SK-N-SH treated with all-trans-retinoic acid at 6 μM for 48 hours (cell line): ENCODE data around the gene CEP164.

Experiments used
- ATAC-seq: fragments of 200-7000 bp; cut with Tn5 transposase; 3 replicates; pipeline ENCODE4 v1.9.1; 2020; ENCODE audit warnings: mild to moderate bottlenecking, moderate library complexity
- ARNTL ChIP-seq: fragments of 450-650 bp; formaldehyde crosslinking; IDR thresholded peaks from 2 replicates; pipeline ENCODE4 v1.5.0; 2020; ENCODE audit warnings: low read depth, mild to moderate bottlenecking, moderate library complexity, borderline replicate concordance
- BACH2 ChIP-seq: fragments of 250-450 bp; sonication (Bioruptor Pico); IDR thresholded peaks from 2 replicates; pipeline ENCODE4 v1.9.0; 2021; ENCODE audit warnings: mild to moderate bottlenecking, borderline replicate concordance
- CSDC2 ChIP-seq: fragments of 250-450 bp; sonication (Bioruptor Pico); IDR thresholded peaks from 2 replicates; pipeline ENCODE4 v1.5.0; 2020; ENCODE audit warnings: mild to moderate bottlenecking, moderate library complexity
- ESRRG ChIP-seq: fragments of 250-450 bp; sonication (Bioruptor Pico); IDR thresholded peaks from 2 replicates; pipeline ENCODE4 v1.6.1; 2021; ENCODE audit warnings: mild to moderate bottlenecking
- GLIS3 ChIP-seq: fragments of 250-450 bp; sonication (Bioruptor Pico); IDR thresholded peaks from 2 replicates; pipeline ENCODE4 v1.5.0; 2020; ENCODE audit warnings: mild to moderate bottlenecking, moderate library complexity
- ISL1 ChIP-seq: fragments of 250-450 bp; sonication (Bioruptor Pico); IDR thresholded peaks from 2 replicates; pipeline ENCODE4 v2.1.2; 2022; ENCODE audit warnings: mild to moderate bottlenecking, moderate library complexity
- OSR1 ChIP-seq: fragments of 250-450 bp; sonication (Bioruptor Pico); IDR thresholded peaks from 2 replicates; pipeline ENCODE4 v1.8.0; 2022; ENCODE audit warnings: moderate library complexity, mild to moderate bottlenecking, inconsistent platforms
- SNAI2 ChIP-seq: fragments of 250-450 bp; sonication (Bioruptor Pico); IDR thresholded peaks from 2 replicates; pipeline ENCODE4 v1.5.0; 2020; ENCODE audit warnings: mild to moderate bottlenecking, moderate library complexity
- TCF4 ChIP-seq: fragments of 250-450 bp; sonication (Bioruptor Pico); IDR thresholded peaks from 2 replicates; pipeline ENCODE4 v1.8.0; 2021; ENCODE audit warnings: mild to moderate bottlenecking, moderate library complexity, borderline replicate concordance
- ZC3H10 ChIP-seq: fragments of 250-450 bp; sonication (Bioruptor Pico); IDR thresholded peaks from 2 replicates; pipeline ENCODE4 v1.5.1; 2021; ENCODE audit warnings: mild to moderate bottlenecking, moderate library complexity
- ZFP3 ChIP-seq: fragments of 250-450 bp; sonication (Bioruptor Pico); IDR thresholded peaks from 2 replicates; pipeline ENCODE4 v1.5.0; 2020; ENCODE audit warnings: mild to moderate bottlenecking, moderate library complexity
- ZFP30 ChIP-seq: fragments of 450-650 bp; formaldehyde crosslinking; IDR thresholded peaks from 2 replicates; pipeline ENCODE4 v1.5.0; 2022; ENCODE audit warnings: mild to moderate bottlenecking, moderate library complexity
- ZNF70 ChIP-seq: fragments of 450-650 bp; formaldehyde crosslinking; IDR thresholded peaks from 2 replicates; pipeline ENCODE4 v1.5.0; 2020; ENCODE audit warnings: mild to moderate bottlenecking, moderate library complexity
- ZNF8 ChIP-seq: fragments of 450-650 bp; formaldehyde crosslinking; IDR thresholded peaks from 2 replicates; pipeline ENCODE4 v1.5.0; 2020; ENCODE audit warnings: mild to moderate bottlenecking, moderate library complexity
- TF ChIP-seq, protein P1 (sequence below): fragments of 250-450 bp; sonication (Bioruptor Pico); IDR thresholded peaks from 2 replicates; pipeline ENCODE4 v1.5.1; 2021; ENCODE audit warnings: mild to moderate bottlenecking, moderate library complexity
- TF ChIP-seq, protein P2 (sequence below): fragments of 250-450 bp; sonication (Bioruptor Pico); IDR thresholded peaks from 2 replicates; pipeline ENCODE4 v1.8.0; 2020; ENCODE audit warnings: mild to moderate bottlenecking, moderate library complexity, borderline replicate concordance
- TF ChIP-seq, protein P3 (sequence below): fragments of 250-450 bp; sonication (Bioruptor Pico); IDR thresholded peaks from 2 replicates; pipeline ENCODE4 v1.5.0; 2020; ENCODE audit warnings: mild to moderate bottlenecking, moderate library complexity
- TF ChIP-seq, protein P4 (sequence below): fragments of 250-450 bp; sonication (Bioruptor Pico); IDR thresholded peaks from 2 replicates; pipeline ENCODE4 v1.8.0; 2021; ENCODE audit warnings: low read depth, mild to moderate bottlenecking, moderate library complexity, borderline replicate concordance
- TF ChIP-seq, protein P5 (sequence below): fragments of 250-450 bp; sonication (Bioruptor Pico); IDR thresholded peaks from 2 replicates; pipeline ENCODE4 v1.5.1; 2020; ENCODE audit warnings: low read depth, mild to moderate bottlenecking, moderate library complexity

CEP164 gene

DNA sequence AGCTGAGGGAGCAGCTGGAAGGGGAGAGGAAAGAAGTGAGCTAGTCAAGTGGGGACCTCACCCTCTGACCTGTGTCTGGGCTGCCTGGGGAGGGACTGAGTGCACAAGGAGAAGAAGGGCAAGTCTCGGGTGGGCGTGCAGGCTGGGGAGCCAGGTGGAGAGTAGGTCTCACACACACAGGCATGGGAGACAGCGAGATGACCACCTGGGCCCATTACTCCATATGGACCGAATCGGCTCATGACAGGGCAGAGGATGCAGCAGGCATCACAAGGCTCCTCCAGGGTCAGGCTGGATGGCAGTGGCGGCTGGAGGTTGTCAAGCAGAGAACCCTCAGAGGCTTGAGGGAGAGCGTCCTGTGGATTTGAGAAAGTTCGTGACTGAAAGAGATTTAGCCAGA lies 63.5 kb downstream of the CEP164 start:
- ATAC-seq = no peak
- TF ChIP-seq, protein P1, sequence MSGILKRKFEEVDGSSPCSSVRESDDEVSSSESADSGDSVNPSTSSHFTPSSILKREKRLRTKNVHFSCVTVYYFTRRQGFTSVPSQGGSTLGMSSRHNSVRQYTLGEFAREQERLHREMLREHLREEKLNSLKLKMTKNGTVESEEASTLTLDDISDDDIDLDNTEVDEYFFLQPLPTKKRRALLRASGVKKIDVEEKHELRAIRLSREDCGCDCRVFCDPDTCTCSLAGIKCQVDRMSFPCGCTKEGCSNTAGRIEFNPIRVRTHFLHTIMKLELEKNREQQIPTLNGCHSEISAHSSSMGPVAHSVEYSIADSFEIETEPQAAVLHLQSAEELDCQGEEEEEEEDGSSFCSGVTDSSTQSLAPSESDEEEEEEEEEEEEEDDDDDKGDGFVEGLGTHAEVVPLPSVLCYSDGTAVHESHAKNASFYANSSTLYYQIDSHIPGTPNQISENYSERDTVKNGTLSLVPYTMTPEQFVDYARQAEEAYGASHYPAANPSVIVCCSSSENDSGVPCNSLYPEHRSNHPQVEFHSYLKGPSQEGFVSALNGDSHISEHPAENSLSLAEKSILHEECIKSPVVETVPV = no peak
- TF ChIP-seq TCF4 (no peak), ZC3H10 (CRISPR knock-in tag) (no peak), SNAI2 (CRISPR knock-in tag) (no peak), ZFP30 (CRISPR knock-in tag) (no peak), ZNF8 (no peak), ARNTL (CRISPR knock-in tag) (no peak), ISL1 (CRISPR knock-in tag) (no peak), ZFP3 (CRISPR knock-in tag) (no peak), CSDC2 (CRISPR knock-in tag) (no peak)
- TF ChIP-seq, protein P2, sequence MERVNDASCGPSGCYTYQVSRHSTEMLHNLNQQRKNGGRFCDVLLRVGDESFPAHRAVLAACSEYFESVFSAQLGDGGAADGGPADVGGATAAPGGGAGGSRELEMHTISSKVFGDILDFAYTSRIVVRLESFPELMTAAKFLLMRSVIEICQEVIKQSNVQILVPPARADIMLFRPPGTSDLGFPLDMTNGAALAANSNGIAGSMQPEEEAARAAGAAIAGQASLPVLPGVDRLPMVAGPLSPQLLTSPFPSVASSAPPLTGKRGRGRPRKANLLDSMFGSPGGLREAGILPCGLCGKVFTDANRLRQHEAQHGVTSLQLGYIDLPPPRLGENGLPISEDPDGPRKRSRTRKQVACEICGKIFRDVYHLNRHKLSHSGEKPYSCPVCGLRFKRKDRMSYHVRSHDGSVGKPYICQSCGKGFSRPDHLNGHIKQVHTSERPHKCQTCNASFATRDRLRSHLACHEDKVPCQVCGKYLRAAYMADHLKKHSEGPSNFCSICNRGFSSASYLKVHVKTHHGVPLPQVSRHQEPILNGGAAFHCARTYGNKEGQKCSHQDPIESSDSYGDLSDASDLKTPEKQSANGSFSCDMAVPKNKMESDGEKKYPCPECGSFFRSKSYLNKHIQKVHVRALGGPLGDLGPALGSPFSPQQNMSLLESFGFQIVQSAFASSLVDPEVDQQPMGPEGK (CRISPR knock-in tag) = no peak
- TF ChIP-seq, protein P3, sequence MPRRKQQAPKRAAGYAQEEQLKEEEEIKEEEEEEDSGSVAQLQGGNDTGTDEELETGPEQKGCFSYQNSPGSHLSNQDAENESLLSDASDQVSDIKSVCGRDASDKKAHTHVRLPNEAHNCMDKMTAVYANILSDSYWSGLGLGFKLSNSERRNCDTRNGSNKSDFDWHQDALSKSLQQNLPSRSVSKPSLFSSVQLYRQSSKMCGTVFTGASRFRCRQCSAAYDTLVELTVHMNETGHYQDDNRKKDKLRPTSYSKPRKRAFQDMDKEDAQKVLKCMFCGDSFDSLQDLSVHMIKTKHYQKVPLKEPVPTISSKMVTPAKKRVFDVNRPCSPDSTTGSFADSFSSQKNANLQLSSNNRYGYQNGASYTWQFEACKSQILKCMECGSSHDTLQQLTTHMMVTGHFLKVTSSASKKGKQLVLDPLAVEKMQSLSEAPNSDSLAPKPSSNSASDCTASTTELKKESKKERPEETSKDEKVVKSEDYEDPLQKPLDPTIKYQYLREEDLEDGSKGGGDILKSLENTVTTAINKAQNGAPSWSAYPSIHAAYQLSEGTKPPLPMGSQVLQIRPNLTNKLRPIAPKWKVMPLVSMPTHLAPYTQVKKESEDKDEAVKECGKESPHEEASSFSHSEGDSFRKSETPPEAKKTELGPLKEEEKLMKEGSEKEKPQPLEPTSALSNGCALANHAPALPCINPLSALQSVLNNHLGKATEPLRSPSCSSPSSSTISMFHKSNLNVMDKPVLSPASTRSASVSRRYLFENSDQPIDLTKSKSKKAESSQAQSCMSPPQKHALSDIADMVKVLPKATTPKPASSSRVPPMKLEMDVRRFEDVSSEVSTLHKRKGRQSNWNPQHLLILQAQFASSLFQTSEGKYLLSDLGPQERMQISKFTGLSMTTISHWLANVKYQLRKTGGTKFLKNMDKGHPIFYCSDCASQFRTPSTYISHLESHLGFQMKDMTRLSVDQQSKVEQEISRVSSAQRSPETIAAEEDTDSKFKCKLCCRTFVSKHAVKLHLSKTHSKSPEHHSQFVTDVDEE (CRISPR knock-in tag) = no peak

DNA sequence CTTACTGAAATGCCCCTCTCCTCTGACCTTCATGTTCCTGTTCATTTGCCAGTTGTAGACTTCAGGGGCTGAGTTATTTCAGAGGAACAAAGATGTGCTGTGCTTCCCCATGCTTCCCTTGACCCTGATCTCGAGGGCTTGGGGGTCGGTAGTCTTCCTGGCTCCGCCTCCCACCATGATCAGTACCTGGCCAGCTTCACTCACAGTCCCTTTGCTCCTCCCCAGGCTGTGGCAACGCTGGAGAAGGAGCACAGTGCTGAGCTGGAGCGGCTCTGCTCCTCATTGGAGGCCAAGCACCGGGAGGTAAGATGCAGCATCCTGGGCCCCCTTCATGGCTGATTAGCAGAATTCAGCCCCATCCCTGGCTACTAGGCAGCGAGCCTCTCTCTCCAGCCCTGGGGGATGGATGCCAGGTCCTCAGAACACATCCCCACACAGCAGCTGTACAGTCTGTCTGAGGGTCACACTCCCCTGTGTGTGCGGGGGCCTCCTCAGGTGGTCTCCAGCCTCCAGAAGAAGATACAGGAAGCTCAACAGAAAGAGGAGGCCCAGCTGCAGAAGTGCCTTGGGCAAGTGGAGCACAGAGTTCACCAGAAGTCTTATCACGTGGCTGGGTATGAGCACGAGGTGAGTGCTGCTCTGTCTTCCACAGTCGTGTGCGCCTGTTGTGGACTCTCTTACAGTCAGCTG lies 64.5 kb downstream of the CEP164 start:
- no peak for ATAC-seq
- TF ChIP-seq, protein P4, sequence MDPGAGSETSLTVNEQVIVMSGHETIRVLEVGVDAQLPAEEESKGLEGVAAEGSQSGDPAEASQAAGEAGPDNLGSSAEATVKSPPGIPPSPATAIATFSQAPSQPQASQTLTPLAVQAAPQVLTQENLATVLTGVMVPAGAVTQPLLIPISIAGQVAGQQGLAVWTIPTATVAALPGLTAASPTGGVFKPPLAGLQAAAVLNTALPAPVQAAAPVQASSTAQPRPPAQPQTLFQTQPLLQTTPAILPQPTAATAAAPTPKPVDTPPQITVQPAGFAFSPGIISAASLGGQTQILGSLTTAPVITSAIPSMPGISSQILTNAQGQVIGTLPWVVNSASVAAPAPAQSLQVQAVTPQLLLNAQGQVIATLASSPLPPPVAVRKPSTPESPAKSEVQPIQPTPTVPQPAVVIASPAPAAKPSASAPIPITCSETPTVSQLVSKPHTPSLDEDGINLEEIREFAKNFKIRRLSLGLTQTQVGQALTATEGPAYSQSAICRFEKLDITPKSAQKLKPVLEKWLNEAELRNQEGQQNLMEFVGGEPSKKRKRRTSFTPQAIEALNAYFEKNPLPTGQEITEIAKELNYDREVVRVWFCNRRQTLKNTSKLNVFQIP = no peak
- TF ChIP-seq ESRRG (CRISPR knock-in tag) = no peak

DNA sequence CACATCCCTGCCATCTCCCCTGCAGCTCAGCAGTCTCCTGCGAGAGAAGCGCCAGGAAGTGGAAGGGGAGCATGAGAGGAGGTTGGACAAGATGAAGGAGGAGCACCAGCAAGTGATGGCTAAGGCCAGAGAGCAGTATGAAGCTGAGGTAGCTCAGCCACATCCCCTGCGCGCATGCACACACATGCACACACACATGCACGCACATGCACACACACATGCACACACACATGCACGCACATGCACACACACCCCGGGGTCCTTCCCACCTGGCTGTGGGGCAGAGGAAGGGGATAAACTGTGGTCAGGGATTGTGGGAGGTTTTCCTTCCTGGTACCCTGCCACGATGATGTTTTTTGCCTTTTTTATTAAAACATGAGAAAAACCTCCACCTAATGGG lies 65.3 kb downstream of the CEP164 start:
- no peak for ATAC-seq
- TF ChIP-seq, protein P4 = no peak
- TF ChIP-seq ZFP3 (CRISPR knock-in tag) (no peak), GLIS3 (CRISPR knock-in tag) (no peak), ESRRG (CRISPR knock-in tag) (no peak), ISL1 (CRISPR knock-in tag) (no peak), BACH2 (CRISPR knock-in tag) (no peak), ZNF70 (no peak), SNAI2 (CRISPR knock-in tag) (no peak), ZNF8 (no peak), ARNTL (CRISPR knock-in tag) (no peak), OSR1 (no peak)
- TF ChIP-seq, protein P5, sequence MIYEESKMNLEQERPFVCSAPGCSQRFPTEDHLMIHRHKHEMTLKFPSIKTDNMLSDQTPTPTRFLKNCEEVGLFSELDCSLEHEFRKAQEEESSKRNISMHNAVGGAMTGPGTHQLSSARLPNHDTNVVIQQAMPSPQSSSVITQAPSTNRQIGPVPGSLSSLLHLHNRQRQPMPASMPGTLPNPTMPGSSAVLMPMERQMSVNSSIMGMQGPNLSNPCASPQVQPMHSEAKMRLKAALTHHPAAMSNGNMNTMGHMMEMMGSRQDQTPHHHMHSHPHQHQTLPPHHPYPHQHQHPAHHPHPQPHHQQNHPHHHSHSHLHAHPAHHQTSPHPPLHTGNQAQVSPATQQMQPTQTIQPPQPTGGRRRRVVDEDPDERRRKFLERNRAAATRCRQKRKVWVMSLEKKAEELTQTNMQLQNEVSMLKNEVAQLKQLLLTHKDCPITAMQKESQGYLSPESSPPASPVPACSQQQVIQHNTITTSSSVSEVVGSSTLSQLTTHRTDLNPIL (CRISPR knock-in tag) = no peak
- TF ChIP-seq, protein P1 = no peak
- TF ChIP-seq, protein P2 (CRISPR knock-in tag) = no peak
- TF ChIP-seq, protein P3 (CRISPR knock-in tag) = no peak
